Ascending aorta (tissue), 2 donors: Measurements from ENCODE around the gene LHFPL6. TPM values are rescaled to one million over a fixed set of nuclear protein-coding genes. Genes with fewer than 3 reads are reported as not detected.

Source experiments
- DNase-seq, 2 donors: peaks; one replicate each; pipeline ENCODE4 v3.0.0-alpha.2; 2019; ENCODE audit warnings: low spot score in 2 of 2
- H3K27ac ChIP-seq, 2 donors: fragments of 200-600 bp; sonication (generic); one replicate each; pipeline ENCODE4 v1.5.1; 2016 to 2017; ENCODE audit warnings: mild to moderate bottlenecking in 1 of 2
- H3K27me3 ChIP-seq: fragments of 200-600 bp; sonication (generic); one replicate; pipeline ENCODE4 v1.5.1; 2017
- H3K36me3 ChIP-seq, 2 donors: fragments of 200-600 bp; sonication (generic); one replicate each; pipeline ENCODE4 v1.5.1; 2016
- H3K4me1 ChIP-seq, 2 donors: fragments of 200-600 bp; sonication (generic); one replicate each; pipeline ENCODE4 v1.5.1; 2016 to 2017; ENCODE audit warnings: mild to moderate bottlenecking in 1 of 2
- H3K4me3 ChIP-seq, 2 donors: fragments of 200-600 bp; sonication (generic); one replicate each; pipeline ENCODE4 v1.5.1; 2016 to 2017; ENCODE audit warnings: mild to moderate bottlenecking in 1 of 2
- H3K9me3 ChIP-seq, 2 donors: fragments of 200-600 bp; sonication (generic); one replicate each; pipeline ENCODE4 v1.5.1; 2016
- intact Hi-C: fragments of 100-400 bp; cut with DNase I; formaldehyde crosslinking; loops from one replicate; pipeline ENCODE4 v1.15.1; 2023
- total RNA-seq: library from RNA; depleted of rRNA; stranded (reverse); fragments of >200 nt; gene quantifications from one replicate; pipeline ENCODE4 v1.1.0, GENCODE V29; 2016
- TF ChIP-seq, protein P1 (sequence below), 3 experiments: fragments of 200-600 bp in 2 of 3; fragments of 450-650 bp in 1 of 3; sonication (generic) in 2 of 3; IDR thresholded peaks; one replicate each; pipeline ENCODE4 v1.5.1; 2016 to 2019; ENCODE audit warnings: antibody characterized with exemption in 3 of 3, mild to moderate bottlenecking in 1 of 3, moderate library complexity in 1 of 3

Gene LHFPL6
- total RNA-seq, 1 donor from 2014 or later = 69.4 TPM

DNA sequence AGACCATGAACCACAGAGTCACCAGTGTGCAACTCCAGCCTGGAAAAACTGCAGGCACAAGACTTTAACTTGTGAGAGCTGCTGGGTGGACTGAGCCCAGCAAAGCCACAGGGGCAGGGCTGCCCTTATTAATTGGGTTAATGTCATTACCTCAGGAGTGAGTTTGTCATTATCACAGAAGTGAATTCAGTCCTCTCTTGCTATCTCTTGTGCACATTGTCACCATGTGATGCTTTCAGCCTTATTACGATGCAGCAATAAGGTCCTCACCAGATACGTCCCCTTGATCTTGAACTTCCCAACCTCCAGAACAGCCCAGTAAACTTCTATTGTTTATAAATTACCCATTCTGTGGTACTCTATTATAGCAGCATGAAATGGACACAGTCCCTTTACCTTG, 158.1 kb downstream of the LHFPL6 start:
- Histone ChIP-seq H3K36me3 (no peaks in the 10 kb centered on the region), H3K9me3 (no peaks in the 10 kb centered on the region), H3K27ac (no peak overlapping the region), H3K4me1 (no peaks in the 10 kb centered on the region), H3K27me3 (no peaks in the 10 kb centered on the region), H3K4me3 (no peak overlapping the region)
- intact Hi-C loops = no loop called here
- TF ChIP-seq, protein P1, sequence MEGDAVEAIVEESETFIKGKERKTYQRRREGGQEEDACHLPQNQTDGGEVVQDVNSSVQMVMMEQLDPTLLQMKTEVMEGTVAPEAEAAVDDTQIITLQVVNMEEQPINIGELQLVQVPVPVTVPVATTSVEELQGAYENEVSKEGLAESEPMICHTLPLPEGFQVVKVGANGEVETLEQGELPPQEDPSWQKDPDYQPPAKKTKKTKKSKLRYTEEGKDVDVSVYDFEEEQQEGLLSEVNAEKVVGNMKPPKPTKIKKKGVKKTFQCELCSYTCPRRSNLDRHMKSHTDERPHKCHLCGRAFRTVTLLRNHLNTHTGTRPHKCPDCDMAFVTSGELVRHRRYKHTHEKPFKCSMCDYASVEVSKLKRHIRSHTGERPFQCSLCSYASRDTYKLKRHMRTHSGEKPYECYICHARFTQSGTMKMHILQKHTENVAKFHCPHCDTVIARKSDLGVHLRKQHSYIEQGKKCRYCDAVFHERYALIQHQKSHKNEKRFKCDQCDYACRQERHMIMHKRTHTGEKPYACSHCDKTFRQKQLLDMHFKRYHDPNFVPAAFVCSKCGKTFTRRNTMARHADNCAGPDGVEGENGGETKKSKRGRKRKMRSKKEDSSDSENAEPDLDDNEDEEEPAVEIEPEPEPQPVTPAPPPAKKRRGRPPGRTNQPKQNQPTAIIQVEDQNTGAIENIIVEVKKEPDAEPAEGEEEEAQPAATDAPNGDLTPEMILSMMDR (IDR thresholded peaks at IDR 0.05) = no peak
- DNase-seq = no peak

DNA sequence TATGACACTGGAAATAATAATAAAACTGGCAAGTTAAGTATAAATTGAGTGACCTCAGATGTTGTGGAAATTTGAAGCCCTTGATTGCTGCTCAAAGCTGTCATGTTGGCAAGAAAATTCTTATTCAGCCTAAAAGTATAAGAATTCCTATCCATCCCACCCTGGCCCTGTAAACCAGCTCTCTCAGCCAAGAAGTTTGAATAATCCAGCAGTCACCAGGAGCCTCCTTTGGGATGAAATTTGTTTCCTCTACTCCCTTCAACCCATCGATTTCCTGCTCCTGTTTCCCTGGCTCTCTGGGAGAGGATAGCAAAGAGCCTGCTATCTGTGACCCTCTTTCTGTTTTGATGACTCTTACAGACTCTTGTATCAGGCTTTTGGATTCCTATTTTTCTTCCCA, 169.3 kb downstream of the LHFPL6 start:
- no peaks in the 10 kb centered on the region for H3K4me1 ChIP-seq
- TF ChIP-seq, protein P1 (IDR thresholded peaks at IDR 0.05) = no peak
- no peaks in the 10 kb centered on the region for H3K36me3 ChIP-seq
- no peaks in the 10 kb centered on the region for H3K27me3 ChIP-seq
- no peak for DNase-seq
- H3K27ac ChIP-seq = no peak overlapping the region
- H3K4me3 ChIP-seq = no peak overlapping the region
- peaks cover 0 to 17% of the 10 kb centered on the region in 2 donors for H3K9me3 ChIP-seq
- intact Hi-C loops = no loop called here

- Histone ChIP-seq H3K4me1 (no peaks in the 10 kb centered on the region), H3K36me3 (no peaks in the 10 kb centered on the region), H3K27ac (no peak overlapping the region), H3K27me3 (no peaks in the 10 kb centered on the region), H3K4me3 (no peak overlapping the region), H3K9me3 (peaks cover 0 to 11% of the 10 kb centered on the region in 2 donors)
- intact Hi-C loops = no loop called here
- TF ChIP-seq, protein P1 (IDR thresholded peaks at IDR 0.05) = no peak
- DNase-seq = no peak
Measured at GRCh38 chr13:39432196-39432595, 170.8 kb downstream of the LHFPL6 start.

DNA sequence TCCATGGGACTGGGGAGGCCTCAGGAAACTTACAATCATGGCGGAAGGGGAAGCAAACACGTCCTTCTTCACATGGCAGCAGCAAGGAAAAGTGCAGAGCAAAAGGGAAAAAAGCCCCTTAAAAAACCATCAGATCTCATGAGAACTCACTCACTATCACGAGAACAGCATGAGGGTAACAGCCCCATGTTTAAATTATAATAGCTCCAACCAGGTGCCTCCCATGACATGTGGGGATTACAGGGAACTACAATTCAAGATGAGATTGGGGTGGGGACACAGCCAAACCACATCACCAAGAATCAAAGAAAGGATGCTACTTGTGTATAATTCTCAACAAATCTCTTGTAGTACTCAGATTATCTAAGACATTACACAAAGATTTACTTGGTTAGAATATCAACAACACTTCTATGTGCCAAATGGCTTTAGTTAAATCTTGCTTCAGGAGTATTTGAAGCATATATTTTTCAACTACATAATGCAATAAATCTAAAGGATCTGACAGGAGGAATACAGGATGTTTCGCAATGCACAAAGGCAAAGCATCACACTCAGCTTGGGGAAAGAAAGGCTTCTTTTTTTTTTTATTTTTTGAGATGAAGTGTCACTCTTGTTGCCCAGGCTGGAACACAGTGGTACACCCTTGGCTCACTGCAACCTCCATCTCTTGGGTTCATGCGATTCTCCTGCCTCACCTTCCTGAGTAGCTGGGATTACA, 180.0 kb downstream of the LHFPL6 start:
- DNase-seq = no peak
- H3K27ac ChIP-seq = no peak overlapping the region

GRCh38 chr13:39419876-39420275, 183.1 kb downstream of the LHFPL6 start:
- no peaks in the 10 kb centered on the region for H3K27me3 ChIP-seq
- TF ChIP-seq, protein P1 (IDR thresholded peaks at IDR 0.05) = no peak
- H3K36me3 ChIP-seq = no peaks in the 10 kb centered on the region
- H3K27ac ChIP-seq = no peak overlapping the region
- H3K4me1 ChIP-seq = peaks cover 0 to 22% of the 10 kb centered on the region in 2 donors
- DNase-seq = no peak
- H3K9me3 ChIP-seq = no peaks in the 10 kb centered on the region
- no peak overlapping the region for H3K4me3 ChIP-seq
- intact Hi-C loops = loop anchor here (5.0 to 10.0 kb wide), 4 partner anchors 107 to 385 kb away; partner anchors contain the start of genes NHLRC3 and PROSER1

More for the DNA sequence above, 180.0 kb downstream of the LHFPL6 start:
- Histone ChIP-seq H3K27me3 (no peaks in the 10 kb centered on the region), H3K4me1 (peaks cover 0 to 3% of the 10 kb centered on the region in 2 donors), H3K9me3 (no peaks in the 10 kb centered on the region), H3K4me3 (no peak overlapping the region), H3K36me3 (no peaks in the 10 kb centered on the region)
- TF ChIP-seq, protein P1 (IDR thresholded peaks at IDR 0.05) = no peak
- intact Hi-C loops = no loop called here
